ENCODE data around the gene SOX15. TPM values are rescaled to one million over a fixed set of nuclear protein-coding genes. Genes with fewer than 3 reads are reported as not detected.

Gene SOX15
- total and polyA plus RNA-seq, 2 of the 4 experiments (the other 2 are of a cell fraction): 0.18 to 0.62 TPM

DNA sequence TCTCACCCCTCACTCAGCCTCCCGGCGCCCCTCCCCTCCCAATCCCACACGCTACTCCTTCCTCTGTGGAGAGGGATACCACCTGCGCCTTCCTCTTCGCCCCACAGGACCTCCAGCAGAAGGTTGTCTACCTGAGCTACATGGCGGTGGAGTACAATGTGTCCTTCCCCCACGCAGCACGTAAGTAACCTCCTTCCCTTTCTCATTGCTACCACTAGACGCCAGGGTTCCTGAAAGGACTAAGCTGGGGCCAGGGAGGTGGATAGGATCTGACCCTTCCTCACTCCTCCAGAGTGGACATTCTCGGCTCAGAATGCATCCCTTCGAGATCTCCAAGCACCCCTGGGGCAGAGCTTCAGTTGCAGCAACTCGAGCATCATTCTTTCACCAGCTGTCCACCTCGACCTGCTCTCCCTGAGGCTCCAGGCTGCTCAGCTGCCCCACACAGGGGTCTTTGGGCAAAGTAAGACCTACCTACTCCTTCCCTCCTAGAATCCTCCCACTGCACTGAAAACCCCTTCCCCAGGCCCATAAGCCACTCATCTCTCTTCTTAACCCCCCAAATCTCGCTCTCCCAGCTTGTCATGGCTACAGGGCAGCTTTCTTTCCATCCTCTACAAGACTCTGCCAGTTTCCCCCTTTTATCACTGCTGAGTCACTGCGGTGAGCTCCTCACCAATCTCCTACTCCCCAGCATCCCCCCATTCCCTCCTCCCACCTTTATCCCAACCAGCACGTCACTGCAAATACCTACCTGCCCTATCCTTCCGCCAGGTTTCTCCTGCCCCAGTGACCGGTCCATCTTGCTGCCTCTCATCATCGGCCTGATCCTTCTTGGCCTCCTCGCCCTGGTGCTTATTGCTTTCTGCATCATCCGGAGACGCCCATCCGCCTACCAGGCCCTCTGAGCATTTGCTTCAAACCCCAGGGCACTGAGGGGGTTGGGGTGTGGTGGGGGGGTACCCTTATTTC is 9.0 kb downstream of the SOX15 start:
- Histone ChIP-seq H4K5ac (ENCODE audit: low read depth, low read length) (no peak overlapping the region), H3K18ac (ENCODE audit: low read depth, low read length) (no peak overlapping the region), H4K8ac (ENCODE audit: low read depth in 2 of 2, low read length in 2 of 2) (no peak overlapping the region), H3K9me1 (ENCODE audit: insufficient read depth, low read length) (peaks cover 20% of the 10 kb centered on the region), H3K4ac (ENCODE audit: low read depth, low read length) (no peak overlapping the region; the same call in 1 of the 2 replicates), H4K91ac (ENCODE audit: insufficient read depth, low read depth, low read length) (peak overlapping the region; percentile 10; the same call in 1 of the 2 replicates), H2BK5ac (ENCODE audit: low read depth, low read length, poor library complexity, severe bottlenecking) (peak overlapping the region; percentile 76), H4K20me1 (ENCODE audit: insufficient read depth, low read length) (peaks cover 37% of the 10 kb centered on the region), H3K4me1 (ENCODE audit: control insufficient read depth, insufficient read depth, low read length) (peaks cover 27% of the 10 kb centered on the region), H3K9me3 (ENCODE audit: control insufficient read depth, insufficient read depth, low read length) (no peaks in the 10 kb centered on the region), H3K9ac (ENCODE audit: low read depth, low read length) (no peak overlapping the region), H2AK5ac (ENCODE audit: low read depth, low read length) (peak overlapping the region; percentile 26; the same call in 1 of the 2 replicates), H2AK9ac (replicated peaks; ENCODE audit: low read depth, low read length, poor library complexity) (peak overlapping the region; percentile 57), H2BK15ac (ENCODE audit: low read depth, low read length) (no peak overlapping the region), H3K79me1 (ENCODE audit: low read depth in 1 of 2, low read length in 2 of 2) (peaks cover 14 to 82% of the 10 kb centered on the region in 2 experiments), H3K27me3 (ENCODE audit: control insufficient read depth, insufficient read depth, low read length) (no peaks in the 10 kb centered on the region), H2BK20ac (ENCODE audit: low read depth, low read length) (no peak overlapping the region), H3K4me3 (ENCODE audit: insufficient read depth, low read depth, low read length) (no peak overlapping the region), H3K23ac (ENCODE audit: low read depth, low read length) (no peak overlapping the region), H2AFZ (replicated peaks; ENCODE audit: low read length, poor library complexity) (no peak overlapping the region), H3K56ac (ENCODE audit: extremely low read depth, insufficient read depth, low read length) (no peak overlapping the region), H3K27ac (ENCODE audit: insufficient read depth, low read length) (no peak overlapping the region), H3K36me3 (ENCODE audit: control insufficient read depth, insufficient read depth, low read length) (peaks cover 35% of the 10 kb centered on the region), H2BK120ac (ENCODE audit: low read depth, low read length) (no peak overlapping the region), H3K4me2 (ENCODE audit: low read depth, low read length) (no peak overlapping the region), H3K14ac (replicated peaks; ENCODE audit: low read depth, low read length) (no peak overlapping the region)
- ChIA-PET CTCF (interaction anchor here (0.6 kb wide), 1 partner anchor 35 kb away, joined by 4 read pairs; no protein-coding TSS in a partner anchor), POLR2A (ENCODE audit: unreplicated experiment) (interaction anchor here (0.5 kb wide), 1 partner anchor 8 kb away, joined by 3 read pairs; no protein-coding TSS in a partner anchor)
- TF ChIP-seq NFE2L2 (IDR thresholded peaks at IDR 0.05; ENCODE audit: low read depth, low read length) (no peak), MAZ (IDR thresholded peaks at IDR 0.05; ENCODE audit: borderline replicate concordance, low read depth, low read length) (no peak), POLR2A (IDR thresholded peaks at IDR 0.05; ENCODE audit: low read depth, low read length) (no peak), CTCF (conservative IDR thresholded peaks at IDR 0.05; ENCODE audit: low read depth, low read length) (no peak), RAD21 (IDR thresholded peaks at IDR 0.05; ENCODE audit: low read length) (no peak), FOS (IDR thresholded peaks at IDR 0.05; ENCODE audit: low read depth, low read length) (no peak), CEBPB (IDR thresholded peaks at IDR 0.05; ENCODE audit: low read depth, low read length) (no peak), RCOR1 (IDR thresholded peaks at IDR 0.05; ENCODE audit: insufficient replicate concordance, low read length) (no peak), BHLHE40 (IDR thresholded peaks at IDR 0.05; ENCODE audit: low read depth, low read length) (no peak)
- TF ChIP-seq, protein P1, sequence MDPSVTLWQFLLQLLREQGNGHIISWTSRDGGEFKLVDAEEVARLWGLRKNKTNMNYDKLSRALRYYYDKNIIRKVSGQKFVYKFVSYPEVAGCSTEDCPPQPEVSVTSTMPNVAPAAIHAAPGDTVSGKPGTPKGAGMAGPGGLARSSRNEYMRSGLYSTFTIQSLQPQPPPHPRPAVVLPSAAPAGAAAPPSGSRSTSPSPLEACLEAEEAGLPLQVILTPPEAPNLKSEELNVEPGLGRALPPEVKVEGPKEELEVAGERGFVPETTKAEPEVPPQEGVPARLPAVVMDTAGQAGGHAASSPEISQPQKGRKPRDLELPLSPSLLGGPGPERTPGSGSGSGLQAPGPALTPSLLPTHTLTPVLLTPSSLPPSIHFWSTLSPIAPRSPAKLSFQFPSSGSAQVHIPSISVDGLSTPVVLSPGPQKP (IDR thresholded peaks at IDR 0.05; ENCODE audit: borderline replicate concordance, low read depth, low read length): no peak
- intact Hi-C loops (cut with micrococcal nuclease) (no loop called here), in situ Hi-C loops (cut with MboI; ENCODE audit: low sequenced_read_pairs) (no loop called here), dilution Hi-C loops (cut with HindIII; ENCODE audit: low sequenced_read_pairs, unreplicated experiment) (no loop called here)
- no TSS peak for BruUV-seq (replicated peaks)
- WGBS, 2 experiments (ENCODE audit: extremely low coverage in 2 of 2, insufficient read length in 1 of 2): 75% methylated on average over 5 of the region's 23 CpGs; no CpG with 5 or more reads in 1 of the 2 experiments
- ATAC-seq (ENCODE audit: low read depth): no peak
- DNase-seq: no peak
